Lower leg skin (tissue), 3 donors: ENCODE measurements around the gene LYG2.

Experiments used
- POLR2A ChIP-seq, 2 donors: fragments of 450-650 bp; IDR thresholded peaks; one replicate each; pipeline ENCODE4 v1.6.1; 2016 to 2017; ENCODE audit warnings: antibody characterized with exemption in 2 of 2, mild to moderate bottlenecking in 1 of 2, moderate library complexity in 1 of 2
- TF ChIP-seq, protein P1 (sequence below), 3 donors: fragments of 450-650 bp; IDR thresholded peaks; one replicate each; pipeline ENCODE4 v1.5.1; 2016; ENCODE audit warnings: antibody characterized with exemption in 3 of 3, mild to moderate bottlenecking in 3 of 3, moderate library complexity in 2 of 3

DNA sequence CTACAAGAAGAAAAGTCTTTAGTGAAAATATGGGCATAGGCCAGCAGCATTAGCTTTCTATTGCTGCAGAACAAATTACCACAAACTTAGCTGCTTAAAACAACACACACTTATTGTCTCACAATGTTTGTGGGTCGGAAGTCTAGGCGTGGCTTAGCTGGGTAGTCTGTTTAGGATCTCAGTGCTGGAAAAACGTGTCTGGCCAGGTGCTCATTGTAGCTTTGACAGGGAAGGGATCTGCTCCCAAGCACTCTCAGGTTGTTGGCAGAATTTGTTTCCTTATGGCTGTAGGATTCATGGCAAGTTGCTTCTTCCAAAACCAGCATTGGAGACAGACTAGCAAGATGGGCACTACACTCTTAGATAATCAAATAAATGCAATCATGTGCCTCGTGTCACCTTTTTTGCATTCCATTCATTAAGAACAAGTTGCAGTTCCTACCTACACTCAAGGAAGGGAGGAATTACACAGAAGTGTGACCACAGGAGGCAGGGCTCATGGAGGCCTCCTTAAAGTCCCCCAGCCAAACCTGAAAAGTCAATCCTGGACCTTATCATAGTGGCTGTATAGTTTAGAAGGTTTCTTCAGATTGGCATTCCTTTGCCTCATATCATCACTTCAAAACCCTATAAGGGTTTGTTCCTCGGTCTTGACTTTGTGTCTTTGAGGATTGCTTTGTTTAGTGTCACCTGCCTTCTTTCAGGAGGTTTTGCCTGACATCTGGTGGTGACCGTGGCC, 57.2 kb downstream of the LYG2 start:
- TF ChIP-seq, protein P1, sequence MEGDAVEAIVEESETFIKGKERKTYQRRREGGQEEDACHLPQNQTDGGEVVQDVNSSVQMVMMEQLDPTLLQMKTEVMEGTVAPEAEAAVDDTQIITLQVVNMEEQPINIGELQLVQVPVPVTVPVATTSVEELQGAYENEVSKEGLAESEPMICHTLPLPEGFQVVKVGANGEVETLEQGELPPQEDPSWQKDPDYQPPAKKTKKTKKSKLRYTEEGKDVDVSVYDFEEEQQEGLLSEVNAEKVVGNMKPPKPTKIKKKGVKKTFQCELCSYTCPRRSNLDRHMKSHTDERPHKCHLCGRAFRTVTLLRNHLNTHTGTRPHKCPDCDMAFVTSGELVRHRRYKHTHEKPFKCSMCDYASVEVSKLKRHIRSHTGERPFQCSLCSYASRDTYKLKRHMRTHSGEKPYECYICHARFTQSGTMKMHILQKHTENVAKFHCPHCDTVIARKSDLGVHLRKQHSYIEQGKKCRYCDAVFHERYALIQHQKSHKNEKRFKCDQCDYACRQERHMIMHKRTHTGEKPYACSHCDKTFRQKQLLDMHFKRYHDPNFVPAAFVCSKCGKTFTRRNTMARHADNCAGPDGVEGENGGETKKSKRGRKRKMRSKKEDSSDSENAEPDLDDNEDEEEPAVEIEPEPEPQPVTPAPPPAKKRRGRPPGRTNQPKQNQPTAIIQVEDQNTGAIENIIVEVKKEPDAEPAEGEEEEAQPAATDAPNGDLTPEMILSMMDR (IDR thresholded peaks at IDR 0.05) = no peak
- TF ChIP-seq POLR2A (IDR thresholded peaks at IDR 0.05) = no peak
